WTC11 (cell line): ENCODE data around the gene TREML2. TPM values are rescaled to one million over a fixed set of nuclear protein-coding genes. Genes with fewer than 3 reads are reported as not detected.

Experiments
- ATAC-seq: fragments of 200-7000 bp; cut with Tn5 transposase; 2 replicates; pipeline ENCODE4 v1.10.0; 2021; ENCODE audit warnings: mild to moderate bottlenecking, moderate library complexity
- CTCF ChIA-PET: fragments of 300-600 bp; sonication (Branson Sonifier 250); formaldehyde crosslinking; loops from one replicate; lab custom pipeline; 2021; ENCODE audit warnings: antibody characterized with exemption; lab: Charles Lee
- POLR2A ChIA-PET: fragments of 350-600 bp; sonication (Branson Sonifier 250); formaldehyde crosslinking; loops from one replicate; lab custom pipeline; 2021; ENCODE audit warnings: antibody characterized with exemption; lab: Charles Lee
- DNase-seq: peaks from one replicate; pipeline ENCODE4 v3.0.0; 2021; ENCODE audit warnings: low spot score
- H3K27ac Mint-ChIP-seq: 2 replicates; pipeline ENCODE4 v1.8.0; 2021; ENCODE audit warnings: mixed read lengths
- H3K27me3 Mint-ChIP-seq: 2 replicates; pipeline ENCODE4 v1.8.0; 2021; ENCODE audit warnings: low read depth, mild to moderate bottlenecking, moderate library complexity, mixed read lengths
- H3K36me3 Mint-ChIP-seq: 2 replicates; pipeline ENCODE4 v1.8.0; 2021; ENCODE audit warnings: mixed read lengths
- H3K4me1 Mint-ChIP-seq: 2 replicates; pipeline ENCODE4 v1.8.0; 2022; ENCODE audit warnings: mixed read lengths
- H3K4me3 Mint-ChIP-seq: 2 replicates; pipeline ENCODE4 v1.8.0; 2021; ENCODE audit warnings: mild to moderate bottlenecking, moderate library complexity, mixed read lengths
- H3K9me3 Mint-ChIP-seq: 2 replicates; pipeline ENCODE4 v1.8.0; 2021; ENCODE audit warnings: mixed read lengths
- AFF4 ChIP-seq: sonication (generic); formaldehyde crosslinking; IDR thresholded peaks from 2 replicates; pipeline ENCODE4 v1.8.1; 2023; ENCODE audit warnings: mild to moderate bottlenecking, missing genetic modification reagents, borderline replicate concordance
- AR ChIP-seq: fragments of 250-450 bp; sonication (Bioruptor Pico); IDR thresholded peaks from 2 replicates; pipeline ENCODE4 v1.9.0; 2021; ENCODE audit warnings: mild to moderate bottlenecking
- ATF2 ChIP-seq: sonication (generic); formaldehyde crosslinking; IDR thresholded peaks from 2 replicates; pipeline ENCODE4 v1.8.1; 2022; ENCODE audit warnings: low read depth, missing genetic modification reagents, borderline replicate concordance
- CDX4 ChIP-seq: fragments of 250-450 bp; sonication (Bioruptor Pico); IDR thresholded peaks from 2 replicates; pipeline ENCODE4 v1.9.0; 2021; ENCODE audit warnings: moderate library complexity, mild to moderate bottlenecking, inconsistent platforms, borderline replicate concordance
- E2F1 ChIP-seq: sonication (generic); formaldehyde crosslinking; IDR thresholded peaks from 2 replicates; pipeline ENCODE4 v1.8.0; 2022; ENCODE audit warnings: mild to moderate bottlenecking, missing genetic modification reagents
- E2F4 ChIP-seq: sonication (generic); formaldehyde crosslinking; IDR thresholded peaks from 2 replicates; pipeline ENCODE4 v1.8.1; 2022; ENCODE audit warnings: low read depth, mild to moderate bottlenecking, moderate library complexity, missing genetic modification reagents, borderline replicate concordance
- GABPB1 ChIP-seq: sonication (generic); formaldehyde crosslinking; IDR thresholded peaks from 2 replicates; pipeline ENCODE4 v1.8.1; 2023; ENCODE audit warnings: mild to moderate bottlenecking, missing genetic modification reagents
- IRF2 ChIP-seq: sonication (generic); formaldehyde crosslinking; IDR thresholded peaks from 2 replicates; pipeline ENCODE4 v1.8.0; 2022; ENCODE audit warnings: low read depth, missing genetic modification reagents, borderline replicate concordance
- MAX ChIP-seq: sonication (generic); formaldehyde crosslinking; IDR thresholded peaks from 2 replicates; pipeline ENCODE4 v1.8.0; 2022; ENCODE audit warnings: mild to moderate bottlenecking, missing genetic modification reagents
- MYBL2 ChIP-seq: sonication (generic); formaldehyde crosslinking; IDR thresholded peaks from 2 replicates; pipeline ENCODE4 v1.8.1; 2023; ENCODE audit warnings: mild to moderate bottlenecking, moderate library complexity, missing genetic modification reagents
- NFATC4 ChIP-seq: fragments of 250-450 bp; sonication (Bioruptor Pico); IDR thresholded peaks from 2 replicates; pipeline ENCODE4 v1.9.0; 2021; ENCODE audit warnings: mild to moderate bottlenecking
- NFE2L1 ChIP-seq: sonication (generic); formaldehyde crosslinking; IDR thresholded peaks from 2 replicates; pipeline ENCODE4 v1.8.1; 2023; ENCODE audit warnings: missing genetic modification reagents
- NFYB ChIP-seq: sonication (generic); formaldehyde crosslinking; conservative IDR thresholded peaks from 2 replicates; pipeline ENCODE4 v1.8.0; 2022; ENCODE audit warnings: low read depth, missing genetic modification reagents
- NR2C2 ChIP-seq: sonication (generic); formaldehyde crosslinking; IDR thresholded peaks from 2 replicates; pipeline ENCODE4 v1.8.0; 2022; ENCODE audit warnings: mild to moderate bottlenecking, missing genetic modification reagents
- TCF7 ChIP-seq: sonication (generic); formaldehyde crosslinking; IDR thresholded peaks from 2 replicates; pipeline ENCODE4 v1.8.0; 2022; ENCODE audit warnings: mild to moderate bottlenecking, low read depth, missing genetic modification reagents, moderate library complexity
- ZNF281 ChIP-seq: sonication (generic); formaldehyde crosslinking; IDR thresholded peaks from 2 replicates; pipeline ENCODE4 v1.8.0; 2023; ENCODE audit warnings: mild to moderate bottlenecking, missing genetic modification reagents
- ZNF317 ChIP-seq: sonication (generic); formaldehyde crosslinking; IDR thresholded peaks from 2 replicates; pipeline ENCODE4 v1.8.1; 2023; ENCODE audit warnings: low read depth, mild to moderate bottlenecking, moderate library complexity, missing genetic modification reagents, borderline replicate concordance
- ZNF416 ChIP-seq: fragments of 250-450 bp; sonication (Bioruptor Pico); IDR thresholded peaks from 2 replicates; pipeline ENCODE4 v1.9.0; 2021; ENCODE audit warnings: mild to moderate bottlenecking, inconsistent platforms
- ZNF532 ChIP-seq: fragments of 250-450 bp; sonication (Bioruptor Pico); IDR thresholded peaks from 2 replicates; pipeline ENCODE4 v1.9.0; 2021; ENCODE audit warnings: mild to moderate bottlenecking, borderline replicate concordance
- total RNA-seq: library from RNA; stranded (reverse); gene quantifications from 3 replicates; pipeline ENCODE4 v1.2.3, GENCODE V29; 2021

Gene TREML2
- total RNA-seq, 1 experiment from 2014 or later: 0.15 TPM

GRCh38 chr6:41157323-41157722 is 43.6 kb downstream of the TREML2 start:
- Mint-ChIP-seq H3K27ac (no peak overlapping the region), H3K36me3 (no peaks in the 10 kb centered on the region), H3K4me3 (no peak overlapping the region), H3K9me3 (no peaks in the 10 kb centered on the region), H3K4me1 (peaks cover 11% of the 10 kb centered on the region), H3K27me3 (peaks cover 4% of the 10 kb centered on the region; the same call in 1 of the 2 replicates)
- DNase-seq (no peak), ATAC-seq (no peak)
- CTCF ChIA-PET: no interaction called here
- POLR2A ChIA-PET: no interaction called here
- TF ChIP-seq E2F4 (CRISPR knock-in tag) (no peak), NFATC4 (no peak), NFYB (CRISPR knock-in tag) (no peak), MAX (CRISPR knock-in tag) (no peak), ZNF317 (CRISPR knock-in tag) (no peak), ATF2 (CRISPR knock-in tag) (no peak), MYBL2 (CRISPR knock-in tag) (no peak), NFE2L1 (CRISPR knock-in tag) (no peak), TCF7 (CRISPR knock-in tag) (no peak), GABPB1 (no peak), AFF4 (CRISPR knock-in tag) (no peak), NR2C2 (CRISPR knock-in tag) (no peak), E2F1 (no peak), ZNF281 (CRISPR knock-in tag) (no peak), AR (CRISPR knock-in tag) (no peak), ZNF532 (CRISPR knock-in tag) (no peak), CDX4 (CRISPR knock-in tag) (no peak), ZNF416 (no peak), IRF2 (CRISPR knock-in tag) (no peak)
